ENCODE data around the gene EPC2.
A peak's percentile ranks its signal among the peaks of the same experiment; 100 is the strongest.

EPC2 gene

GRCh38 chr2:148725564-148725963 is 81.0 kb downstream of the EPC2 start:
- peak; percentile 12 for DNase-seq (ENCODE audit: low read depth)
- TF ChIP-seq, protein P1, sequence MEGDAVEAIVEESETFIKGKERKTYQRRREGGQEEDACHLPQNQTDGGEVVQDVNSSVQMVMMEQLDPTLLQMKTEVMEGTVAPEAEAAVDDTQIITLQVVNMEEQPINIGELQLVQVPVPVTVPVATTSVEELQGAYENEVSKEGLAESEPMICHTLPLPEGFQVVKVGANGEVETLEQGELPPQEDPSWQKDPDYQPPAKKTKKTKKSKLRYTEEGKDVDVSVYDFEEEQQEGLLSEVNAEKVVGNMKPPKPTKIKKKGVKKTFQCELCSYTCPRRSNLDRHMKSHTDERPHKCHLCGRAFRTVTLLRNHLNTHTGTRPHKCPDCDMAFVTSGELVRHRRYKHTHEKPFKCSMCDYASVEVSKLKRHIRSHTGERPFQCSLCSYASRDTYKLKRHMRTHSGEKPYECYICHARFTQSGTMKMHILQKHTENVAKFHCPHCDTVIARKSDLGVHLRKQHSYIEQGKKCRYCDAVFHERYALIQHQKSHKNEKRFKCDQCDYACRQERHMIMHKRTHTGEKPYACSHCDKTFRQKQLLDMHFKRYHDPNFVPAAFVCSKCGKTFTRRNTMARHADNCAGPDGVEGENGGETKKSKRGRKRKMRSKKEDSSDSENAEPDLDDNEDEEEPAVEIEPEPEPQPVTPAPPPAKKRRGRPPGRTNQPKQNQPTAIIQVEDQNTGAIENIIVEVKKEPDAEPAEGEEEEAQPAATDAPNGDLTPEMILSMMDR (IDR thresholded peaks at IDR 0.05; ENCODE audit: low read depth, low read length) = no peak
- TF ChIP-seq POLR2A (IDR thresholded peaks at IDR 0.05; ENCODE audit: extremely low read depth, insufficient read length) (no peak), MYC (IDR thresholded peaks at IDR 0.05; ENCODE audit: low read depth, low read length) (no peak)
- TF ChIP-seq, protein P2, sequence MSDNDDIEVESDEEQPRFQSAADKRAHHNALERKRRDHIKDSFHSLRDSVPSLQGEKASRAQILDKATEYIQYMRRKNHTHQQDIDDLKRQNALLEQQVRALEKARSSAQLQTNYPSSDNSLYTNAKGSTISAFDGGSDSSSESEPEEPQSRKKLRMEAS (IDR thresholded peaks at IDR 0.05; ENCODE audit: low read depth, low read length) = no peak
- H3K4me3 ChIP-seq (ENCODE audit: low read depth, low read length) = no peak overlapping the region

DNA sequence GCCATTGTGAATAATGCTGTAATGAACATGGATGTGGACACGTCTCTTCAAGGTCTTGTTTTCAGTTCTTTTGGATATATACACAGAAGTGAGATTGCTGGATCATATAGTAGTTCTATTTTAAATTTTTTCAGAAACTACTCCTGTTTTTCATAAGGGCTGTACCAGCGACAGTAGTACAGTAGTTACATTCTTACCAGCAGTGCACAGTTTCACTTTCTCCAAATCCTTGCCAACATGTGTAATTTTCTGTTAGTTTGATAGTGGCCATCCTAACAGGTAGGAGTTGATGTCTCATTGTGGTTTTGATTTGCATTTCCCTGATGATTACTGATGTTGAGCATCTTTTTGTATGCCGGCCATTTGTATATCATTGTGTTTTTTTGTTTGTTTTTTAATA is 81.7 kb downstream of the EPC2 start:
- no peak for DNase-seq (ENCODE audit: low read depth)
- TF ChIP-seq POLR2A (IDR thresholded peaks at IDR 0.05; ENCODE audit: extremely low read depth, insufficient read length) (no peak), MYC (IDR thresholded peaks at IDR 0.05; ENCODE audit: low read depth, low read length) (no peak)
- TF ChIP-seq, protein P2 (IDR thresholded peaks at IDR 0.05; ENCODE audit: low read depth, low read length) = no peak
- TF ChIP-seq, protein P1 (IDR thresholded peaks at IDR 0.05; ENCODE audit: low read depth, low read length) = no peak
- H3K4me3 ChIP-seq (ENCODE audit: low read depth, low read length) = no peak overlapping the region

GRCh38 chr2:148730085-148730484 is 85.5 kb downstream of the EPC2 start:
- H3K4me3 ChIP-seq (ENCODE audit: low read depth, low read length) = no peak overlapping the region
- TF ChIP-seq POLR2A (IDR thresholded peaks at IDR 0.05; ENCODE audit: extremely low read depth, insufficient read length) = no peak
- DNase-seq (ENCODE audit: low read depth) = peak; percentile 22

DNA sequence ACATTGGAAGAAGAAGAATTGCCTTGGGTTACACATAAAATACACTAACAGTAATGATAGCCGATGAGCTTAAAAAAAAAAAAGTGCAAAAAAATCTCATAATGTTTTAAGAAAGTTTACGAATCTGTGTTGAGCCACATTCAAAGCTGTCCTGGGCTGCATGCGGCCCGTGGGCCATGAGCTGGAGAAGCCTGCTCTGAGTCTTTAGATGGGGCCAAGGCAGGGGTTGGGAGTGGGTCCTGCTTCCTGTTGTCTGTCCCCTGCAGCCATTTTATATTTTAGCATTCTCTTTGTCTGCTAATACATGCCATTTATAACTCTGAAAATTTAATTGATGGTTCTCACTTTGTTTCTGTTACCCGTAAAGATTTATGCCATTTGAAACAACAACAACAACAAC is 93.2 kb downstream of the EPC2 start:
- no peak for TF ChIP-seq POLR2A (IDR thresholded peaks at IDR 0.05; ENCODE audit: extremely low read depth, insufficient read length)
- TF ChIP-seq MYC (IDR thresholded peaks at IDR 0.05; ENCODE audit: low read depth, low read length) = no peak
- TF ChIP-seq, protein P2 (IDR thresholded peaks at IDR 0.05; ENCODE audit: low read depth, low read length) = no peak
- TF ChIP-seq, protein P1 (IDR thresholded peaks at IDR 0.05; ENCODE audit: low read depth, low read length) = no peak
- no peak overlapping the region for H3K4me3 ChIP-seq (ENCODE audit: low read depth, low read length)
- DNase-seq (ENCODE audit: low read depth) = no peak

GRCh38 chr2:148739454-148740105 is 95.0 kb downstream of the EPC2 start:
- DNase-seq (ENCODE audit: low read depth) = no peak
- no peak for TF ChIP-seq MYC (IDR thresholded peaks at IDR 0.05; ENCODE audit: low read depth, low read length)
- TF ChIP-seq, protein P1 (IDR thresholded peaks at IDR 0.05; ENCODE audit: low read depth, low read length) = no peak
- no peak for TF ChIP-seq POLR2A (IDR thresholded peaks at IDR 0.05; ENCODE audit: extremely low read depth, insufficient read length)
- TF ChIP-seq, protein P2 (IDR thresholded peaks at IDR 0.05; ENCODE audit: low read depth, low read length) = no peak
- no peak overlapping the region for H3K4me3 ChIP-seq (ENCODE audit: low read depth, low read length)

GRCh38 chr2:148742373-148742772 is 97.8 kb downstream of the EPC2 start:
- no peak overlapping the region for H3K4me3 ChIP-seq (ENCODE audit: low read depth, low read length)
- TF ChIP-seq, protein P1 (IDR thresholded peaks at IDR 0.05; ENCODE audit: low read depth, low read length) = no peak
- no peak for TF ChIP-seq MYC (IDR thresholded peaks at IDR 0.05; ENCODE audit: low read depth, low read length)
- TF ChIP-seq POLR2A (IDR thresholded peaks at IDR 0.05; ENCODE audit: extremely low read depth, insufficient read length) = no peak
- TF ChIP-seq, protein P2 (IDR thresholded peaks at IDR 0.05; ENCODE audit: low read depth, low read length) = no peak
- no peak for DNase-seq (ENCODE audit: low read depth)
